ENCODE measurements around the gene M1AP. TPM values are rescaled to one million over a fixed set of nuclear protein-coding genes. Genes with fewer than 3 reads are reported as not detected.

Gene M1AP
- total and polyA plus RNA-seq, 2 of the 8 experiments (the other 6 are each of a cell fraction or from before 2014, with no cell fraction given), result 4.8 TPM

DNA sequence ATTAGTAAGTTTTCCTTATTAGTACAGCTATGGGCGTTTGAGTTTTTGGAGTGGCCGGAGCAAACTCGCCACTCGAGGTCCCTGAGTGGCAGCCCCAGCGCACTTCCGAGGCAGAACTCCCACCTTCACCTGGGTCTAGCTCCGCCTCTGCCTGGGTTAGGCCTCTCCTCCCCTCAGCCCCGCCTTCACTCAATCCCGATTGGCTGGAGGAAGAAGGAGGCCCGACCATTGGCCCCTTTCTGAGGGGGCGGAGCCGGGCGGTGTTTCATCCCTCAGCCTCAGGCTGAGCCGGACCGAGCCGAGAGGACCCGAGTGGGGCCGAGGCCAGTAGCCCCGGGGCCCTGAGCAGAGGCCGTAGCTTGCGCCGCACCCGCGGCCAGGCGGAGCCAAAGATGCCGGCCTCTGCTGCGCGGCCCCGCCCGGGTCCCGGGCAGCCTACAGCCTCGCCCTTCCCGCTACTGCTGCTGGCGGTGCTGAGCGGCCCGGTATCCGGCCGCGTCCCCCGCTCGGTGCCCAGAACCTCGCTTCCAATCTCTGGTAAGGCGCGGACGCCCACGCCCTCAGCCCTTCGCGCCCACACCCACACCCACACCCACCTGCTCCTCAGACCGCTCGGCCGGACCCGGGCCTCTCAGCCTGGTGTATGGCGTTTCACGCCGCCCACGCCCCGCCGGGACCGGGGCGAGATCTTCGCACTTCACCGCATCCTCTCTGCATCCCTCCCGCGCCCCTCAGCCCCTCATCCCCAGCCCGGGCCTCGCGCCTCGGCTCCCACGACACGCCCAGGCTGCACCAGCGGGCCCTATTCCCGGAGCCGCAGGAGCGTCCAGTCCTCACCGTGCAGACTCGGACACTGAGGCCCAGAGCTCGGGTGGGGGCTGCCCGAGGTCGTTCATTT lies 6.1 kb upstream of the M1AP start, which contains the start of gene SEMA4F (continued):
- TF ChIP-seq SAP30 (IDR thresholded peaks at IDR 0.05; ENCODE audit: insufficient read depth, insufficient replicate concordance, low read length), result no peak
- TF ChIP-seq, protein P1, sequence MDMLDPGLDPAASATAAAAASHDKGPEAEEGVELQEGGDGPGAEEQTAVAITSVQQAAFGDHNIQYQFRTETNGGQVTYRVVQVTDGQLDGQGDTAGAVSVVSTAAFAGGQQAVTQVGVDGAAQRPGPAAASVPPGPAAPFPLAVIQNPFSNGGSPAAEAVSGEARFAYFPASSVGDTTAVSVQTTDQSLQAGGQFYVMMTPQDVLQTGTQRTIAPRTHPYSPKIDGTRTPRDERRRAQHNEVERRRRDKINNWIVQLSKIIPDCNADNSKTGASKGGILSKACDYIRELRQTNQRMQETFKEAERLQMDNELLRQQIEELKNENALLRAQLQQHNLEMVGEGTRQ (IDR thresholded peaks at IDR 0.05; ENCODE audit: low read length), result no peak
- peak; percentile 24; the same call in 1 of the 2 replicates for TF ChIP-seq GABPA (IDR thresholded peaks at IDR 0.05; ENCODE audit: borderline replicate concordance, insufficient read depth, low read length)
- TF ChIP-seq JUN (IDR thresholded peaks at IDR 0.05; ENCODE audit: low read depth, low read length), result no peak
- peak; percentile 48 for TF ChIP-seq TBP (IDR thresholded peaks at IDR 0.05; ENCODE audit: low read depth, low read length)
- no peak for TF ChIP-seq HDAC6 (IDR thresholded peaks at IDR 0.05; ENCODE audit: low read depth, low read length)
- TF ChIP-seq RBBP5 (IDR thresholded peaks at IDR 0.05; ENCODE audit: borderline replicate concordance, low read depth, low read length), result peak; percentile 69; the same call in 1 of the 2 replicates
- peak; percentile 97 for TF ChIP-seq KDM4A (IDR thresholded peaks at IDR 0.05; ENCODE audit: low read depth, low read length, severe bottlenecking)
- TF ChIP-seq, protein P2, sequence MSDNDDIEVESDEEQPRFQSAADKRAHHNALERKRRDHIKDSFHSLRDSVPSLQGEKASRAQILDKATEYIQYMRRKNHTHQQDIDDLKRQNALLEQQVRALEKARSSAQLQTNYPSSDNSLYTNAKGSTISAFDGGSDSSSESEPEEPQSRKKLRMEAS (IDR thresholded peaks at IDR 0.05), result no peak; the same call in 1 of the 2 replicates
- TF ChIP-seq FOSL1 (IDR thresholded peaks at IDR 0.05; ENCODE audit: insufficient read depth, low read depth, low read length), result no peak
- no peak for TF ChIP-seq KDM1A (IDR thresholded peaks at IDR 0.05; ENCODE audit: borderline replicate concordance, low read length)
- TF ChIP-seq, protein P3, sequence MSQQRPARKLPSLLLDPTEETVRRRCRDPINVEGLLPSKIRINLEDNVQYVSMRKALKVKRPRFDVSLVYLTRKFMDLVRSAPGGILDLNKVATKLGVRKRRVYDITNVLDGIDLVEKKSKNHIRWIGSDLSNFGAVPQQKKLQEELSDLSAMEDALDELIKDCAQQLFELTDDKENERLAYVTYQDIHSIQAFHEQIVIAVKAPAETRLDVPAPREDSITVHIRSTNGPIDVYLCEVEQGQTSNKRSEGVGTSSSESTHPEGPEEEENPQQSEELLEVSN (IDR thresholded peaks at IDR 0.05), result peak; percentile 57
- TF ChIP-seq MAFK (IDR thresholded peaks at IDR 0.05; ENCODE audit: low read depth, low read length), result no peak
- TF ChIP-seq ZNF274 (IDR thresholded peaks at IDR 0.05; ENCODE audit: borderline replicate concordance, extremely low read depth, low read length), result no peak
- TF ChIP-seq SP4 (IDR thresholded peaks at IDR 0.05; ENCODE audit: low read length), result 0 out of 2 replicates have a peak, but pooled peaks have one; percentile 32
